HepG2 (cell line): Measurements from ENCODE around the gene PPP1R9A. TPM values are rescaled to one million over a fixed set of nuclear protein-coding genes. Genes with fewer than 3 reads are reported as not detected.

Source experiments
- CEBPG ChIP-seq: IDR thresholded peaks from 2 replicates; pipeline ENCODE4 v1.6.1; 2016
- ELF1 ChIP-seq: sonication (generic); formaldehyde crosslinking; IDR thresholded peaks from 2 replicates; pipeline ENCODE4 v1.4.0; 2020; ENCODE audit warnings: missing genetic modification reagents
- FOXO4 ChIP-seq: sonication (generic); formaldehyde crosslinking; conservative IDR thresholded peaks from 2 replicates; pipeline ENCODE4 v1.8.1; 2023; ENCODE audit warnings: missing genetic modification reagents
- HMG20B ChIP-seq: conservative IDR thresholded peaks from 2 replicates; pipeline ENCODE4 v1.6.1; 2016; ENCODE audit warnings: missing genetic modification reagents, missing compliant biosample characterization
- MAFF ChIP-seq: IDR thresholded peaks from 2 replicates; pipeline ENCODE4 v1.6.1; 2011; ENCODE audit warnings: low read depth, low read length, improper control_type of control experiment
- MIXL1 ChIP-seq: IDR thresholded peaks from 2 replicates; pipeline ENCODE4 v1.6.1; 2016
- NR2C2 ChIP-seq: sonication (generic); formaldehyde crosslinking; IDR thresholded peaks from 2 replicates; pipeline ENCODE4 v1.4.0; 2020; ENCODE audit warnings: missing genetic modification reagents, mild to moderate bottlenecking, moderate library complexity, borderline replicate concordance
- PAXIP1 ChIP-seq: sonication (generic); formaldehyde crosslinking; conservative IDR thresholded peaks from 2 replicates; pipeline ENCODE4 v1.4.0; 2020; ENCODE audit warnings: mild to moderate bottlenecking, missing genetic modification reagents, moderate library complexity
- SKI ChIP-seq: fragments of 450-650 bp; IDR thresholded peaks from one replicate; pipeline ENCODE4 v1.6.1; 2018; ENCODE audit warnings: mild to moderate bottlenecking; ENCODE audit not compliant: partially characterized antibody
- TBL1XR1 ChIP-seq: fragments of 150-350 bp; IDR thresholded peaks from 2 replicates; pipeline ENCODE4 v1.6.1; 2014; ENCODE audit warnings: borderline replicate concordance, low read length; ENCODE audit not compliant: partially characterized antibody
- TEAD3 ChIP-seq: optimal IDR thresholded peaks from 2 replicates; pipeline ENCODE3; 2016; ENCODE audit warnings: borderline replicate concordance
- TFE3 ChIP-seq: IDR thresholded peaks from 2 replicates; pipeline ENCODE4 v1.6.1; 2016
- TP53 ChIP-seq: sonication (generic); formaldehyde crosslinking; conservative IDR thresholded peaks from 2 replicates; pipeline ENCODE4 v1.4.0; 2020; ENCODE audit warnings: missing genetic modification reagents
- ZFP1 ChIP-seq: IDR thresholded peaks from 2 replicates; pipeline ENCODE4 v1.6.1; 2016
- ZGPAT ChIP-seq: IDR thresholded peaks from 2 replicates; pipeline ENCODE4 v1.6.1; 2016; ENCODE audit warnings: mild to moderate bottlenecking
- ZKSCAN8 ChIP-seq: IDR thresholded peaks from 2 replicates; pipeline ENCODE4 v1.6.1; 2016; ENCODE audit warnings: borderline replicate concordance, missing genetic modification reagents, missing compliant biosample characterization
- ZNF605 ChIP-seq: sonication (generic); formaldehyde crosslinking; IDR thresholded peaks from 2 replicates; pipeline ENCODE4 v1.8.0; 2022; ENCODE audit warnings: mild to moderate bottlenecking, missing genetic modification reagents
- ZNF609 ChIP-seq: sonication (generic); formaldehyde crosslinking; IDR thresholded peaks from 2 replicates; pipeline ENCODE4 v1.4.0; 2020; ENCODE audit warnings: mild to moderate bottlenecking, missing genetic modification reagents, borderline replicate concordance
- polyA plus RNA-seq, 8 experiments: library from polyadenylated mRNA; depleted of rRNA in 3 of 8; stranded (reverse) in 7 of 8; unstranded in 1 of 8; fragments of >200 nt; fragmentation: Illumina TruSeq in 4 of 8; extraction: Trizol in 4 of 8; gene quantifications; 2 replicates each; pipeline versions ENCODE4 v1.2.1 to v1.2.3, GENCODE V29; 2011 to 2016; ENCODE audit warnings: low read depth in 4 of 8, missing spikeins in 1 of 8, mixed read lengths in 1 of 8; ENCODE audit not compliant: insufficient read depth in 1 of 8
- total RNA-seq, 5 experiments: library from RNA; depleted of rRNA; stranded (reverse); fragments of >200 nt; fragmentation: Illumina TruSeq; extraction: Trizol; gene quantifications; 2 replicates each; pipeline ENCODE4 v1.2.3, GENCODE V29; 2016; ENCODE audit warnings: low read depth in 1 of 5

PPP1R9A gene
- total and polyA plus RNA-seq, 2 of the 13 experiments (the other 11 are each of a cell fraction or from before 2014, with no cell fraction given): 11.4 to 31.9 TPM

- TF ChIP-seq PAXIP1: peak; percentile 64
- TF ChIP-seq FOXO4 (CRISPR knock-in tag): no peak
- TF ChIP-seq HMG20B (CRISPR knock-in tag): 0 out of 2 replicates have a peak, but pooled peaks have one; percentile 32
- TF ChIP-seq TBL1XR1: peak; percentile 32
- TF ChIP-seq ZFP1 (CRISPR knock-in tag): 0 out of 2 replicates have a peak, but pooled peaks have one; percentile 26
- peak; percentile 68 for TF ChIP-seq ZGPAT (CRISPR knock-in tag)
- peak; percentile 77 for TF ChIP-seq TEAD3 (CRISPR knock-in tag)
- TF ChIP-seq SKI: peak; percentile 42
- TF ChIP-seq ZNF605: no peak
- TF ChIP-seq MAFF: peak; percentile 55; the same call in 1 of the 2 replicates
- TF ChIP-seq NR2C2 (CRISPR knock-in tag): 0 out of 2 replicates have a peak, but pooled peaks have one; percentile 18
- TF ChIP-seq TFE3: 0 out of 2 replicates have a peak, but pooled peaks have one; percentile 30
- peak; percentile 26; the same call in 1 of the 2 replicates for TF ChIP-seq CEBPG (CRISPR knock-in tag)
- peak; percentile 82; the same call in 1 of the 2 replicates for TF ChIP-seq ZNF609 (CRISPR knock-in tag)
- peak; percentile 15; the same call in 1 of the 2 replicates for TF ChIP-seq ELF1 (CRISPR knock-in tag)
- 0 out of 2 replicates have a peak, but pooled peaks have one; percentile 24 for TF ChIP-seq ZKSCAN8 (CRISPR knock-in tag)
- TF ChIP-seq TP53 (CRISPR knock-in tag): no peak
- 0 out of 2 replicates have a peak, but pooled peaks have one; percentile 27 for TF ChIP-seq MIXL1 (CRISPR knock-in tag)
These were observed 64.9 kb downstream of the PPP1R9A start (continued) for GRCh38 chr7:94972296-94972695.
